GM23248 (cell line): Measurements from ENCODE around the gene IHH.

Experiments
- EZH2 ChIP-seq: fragments of 200-600 bp; sonication (generic); IDR thresholded peaks from 2 replicates; pipeline ENCODE4 v1.6.1; 2018; ENCODE audit warnings: antibody characterized with exemption, mild to moderate bottlenecking; ENCODE audit not compliant: insufficient read depth, poor library complexity, severe bottlenecking
- EZH2phosphoT487 ChIP-seq: fragments of 200-600 bp; sonication (generic); IDR thresholded peaks from 2 replicates; pipeline ENCODE4 v1.6.1; 2018; ENCODE audit warnings: antibody characterized with exemption, moderate library complexity, mild to moderate bottlenecking, low read depth; ENCODE audit not compliant: insufficient read depth

- TF ChIP-seq EZH2phosphoT487 (no peak), EZH2 (no peak)
These were observed 47.0 kb upstream of the IHH start for GRCh38 chr2:219107758-219108157.
